Esophagus mucosa (tissue), 1 donor: Measurements from ENCODE around the gene PPP1R3C. TPM values are rescaled to one million over a fixed set of nuclear protein-coding genes. Genes with fewer than 3 reads are reported as not detected.

Source experiments
- ATAC-seq: fragments of 200-7000 bp; cut with Tn5 transposase; one replicate; pipeline ENCODE4 v1.9.1; 2020
- total RNA-seq: library from RNA; stranded (reverse); gene quantifications from one replicate; pipeline ENCODE4 v1.2.4, GENCODE V29; 2023
- donor health status: DM: yes; HTN: yes; CAD: no.

Gene PPP1R3C
- total RNA-seq, 1 donor from 2014 or later, result 91.9 TPM

- no peak for ATAC-seq
Observed at GRCh38 chr10:91629715-91630549, 2.9 kb downstream of the PPP1R3C start.

DNA sequence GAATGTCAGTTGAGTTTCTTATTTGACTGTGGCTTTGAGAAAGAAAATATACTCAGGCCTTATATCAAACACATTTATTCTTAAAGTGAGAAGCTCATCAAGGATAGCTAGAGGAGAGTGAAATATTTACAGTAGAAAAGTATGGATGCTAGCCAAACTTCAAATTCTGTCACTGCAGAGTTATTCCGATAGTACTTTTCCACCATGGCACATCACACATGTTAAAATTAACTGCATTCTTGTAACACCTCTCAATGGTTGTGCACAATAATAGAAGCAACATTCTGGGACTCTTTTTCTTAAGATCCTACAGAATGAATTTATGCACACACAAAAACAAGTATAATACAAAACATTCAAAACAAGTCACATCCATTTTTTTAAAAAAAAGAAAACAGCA is 4.5 kb downstream of the PPP1R3C start:
- ATAC-seq, result no peak

- no peak for ATAC-seq
Observed at GRCh38 chr10:91627344-91628102, 5.3 kb downstream of the PPP1R3C start.

DNA sequence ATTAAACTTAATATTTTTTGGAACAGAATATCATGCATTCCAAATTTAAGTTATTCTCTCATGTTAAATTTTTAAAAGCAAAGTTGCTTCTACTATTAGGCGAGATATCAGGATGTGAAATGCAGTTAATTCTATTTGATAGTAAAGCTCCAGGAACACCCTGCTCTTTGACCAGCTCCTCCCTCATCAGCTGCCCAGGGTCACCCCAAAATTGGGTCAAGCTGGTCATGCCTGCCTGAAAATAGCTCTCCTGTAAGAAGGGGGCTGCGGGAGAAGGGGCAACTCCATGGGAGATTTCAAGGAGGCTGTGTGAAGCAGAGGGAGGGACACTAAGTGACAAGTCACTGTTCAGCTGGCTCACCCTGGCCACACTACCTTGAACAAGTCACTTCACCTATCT is 5.9 kb downstream of the PPP1R3C start:
- peak; percentile 27 for ATAC-seq

DNA sequence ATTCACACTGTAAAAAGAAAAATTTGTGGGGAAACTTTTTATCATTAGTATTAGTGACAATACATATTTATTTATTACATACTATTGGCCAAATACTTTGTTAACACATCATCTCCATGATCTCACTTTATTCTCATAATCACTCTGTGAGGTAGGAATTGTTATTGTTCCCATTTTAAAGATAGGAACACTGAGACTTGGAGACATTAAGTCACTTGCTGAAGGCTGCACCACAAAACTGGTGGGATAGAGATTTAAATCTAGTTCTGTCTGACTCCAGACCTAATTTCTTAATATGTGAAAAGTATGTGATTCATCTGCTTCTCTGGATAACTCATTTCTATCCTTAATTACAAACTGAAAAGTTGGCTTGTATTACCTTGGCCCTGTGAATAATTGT is 8.2 kb downstream of the PPP1R3C start:
- no peak for ATAC-seq

- ATAC-seq, result no peak
Observed at GRCh38 chr10:91622601-91623000, 10.3 kb downstream of the PPP1R3C start.

- ATAC-seq, result no peak
Observed at GRCh38 chr10:91621483-91622113, 11.3 kb downstream of the PPP1R3C start.

GRCh38 chr10:91617072-91617609 is 15.7 kb downstream of the PPP1R3C start:
- no peak for ATAC-seq

GRCh38 chr10:91616137-91616536 is 16.7 kb downstream of the PPP1R3C start:
- ATAC-seq, result no peak

DNA sequence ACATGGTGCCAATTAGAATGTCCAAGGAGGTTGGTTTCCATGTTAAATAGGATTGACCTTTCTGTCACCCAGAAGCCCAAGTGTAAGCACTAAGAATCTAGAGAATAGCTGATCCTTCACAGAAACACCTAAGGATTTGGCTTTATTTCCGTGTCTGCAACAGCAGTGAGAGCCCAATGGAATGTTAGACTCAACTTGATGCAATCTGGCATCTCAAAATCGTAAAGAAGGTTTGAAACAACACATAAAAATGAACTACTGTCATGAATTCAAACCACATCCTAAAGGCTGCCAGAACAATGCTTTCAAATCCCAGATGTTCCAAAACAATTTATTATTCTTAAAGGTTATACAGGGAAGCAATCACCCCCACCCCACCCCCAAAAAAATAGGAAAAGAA is 18.6 kb downstream of the PPP1R3C start:
- no peak for ATAC-seq

GRCh38 chr10:91613411-91614187 is 19.3 kb downstream of the PPP1R3C start:
- ATAC-seq, result peak; percentile 81

- no peak for ATAC-seq
Observed at GRCh38 chr10:91610919-91611318, 22.0 kb downstream of the PPP1R3C start.

- ATAC-seq, result no peak
Observed at GRCh38 chr10:91610444-91610843, 22.4 kb downstream of the PPP1R3C start.

DNA sequence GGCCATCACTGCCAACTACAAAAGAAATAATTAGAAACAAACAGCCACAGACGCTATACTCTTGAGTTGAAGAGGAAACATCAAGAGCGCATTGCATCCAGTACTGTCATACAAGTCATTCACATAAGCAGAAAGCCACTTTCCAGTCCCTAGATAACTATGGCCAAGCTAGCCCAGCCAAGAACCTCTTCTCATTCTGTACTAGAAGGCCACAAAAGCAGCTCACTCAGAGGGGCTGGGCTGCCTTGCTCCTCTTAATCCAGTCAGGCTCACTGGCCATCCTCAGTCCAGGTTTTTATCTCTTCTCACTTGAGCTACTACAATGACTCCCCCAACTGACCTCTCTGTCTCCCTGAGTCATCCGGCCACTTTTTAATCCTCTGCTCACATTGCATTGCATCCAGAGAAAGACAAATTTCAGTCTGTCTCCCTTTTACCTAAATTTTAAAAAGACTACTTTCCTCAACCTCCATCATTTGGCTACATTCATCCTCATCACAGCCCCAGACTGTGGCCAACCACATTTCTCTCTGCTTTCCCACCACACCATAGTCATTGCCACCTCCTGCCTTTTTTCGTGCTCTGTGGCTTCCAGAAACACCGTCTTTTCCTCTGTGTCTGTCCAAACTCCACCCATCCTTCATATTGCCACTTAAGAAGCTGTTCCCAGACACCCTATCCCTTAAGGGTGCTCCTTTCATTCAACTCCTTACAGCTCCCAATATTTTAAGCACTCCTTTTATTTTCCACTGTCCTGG is 25.0 kb downstream of the PPP1R3C start:
- ATAC-seq, result no peak

GRCh38 chr10:91605968-91606367 is 26.9 kb downstream of the PPP1R3C start:
- ATAC-seq, result no peak

- peak; percentile 65 for ATAC-seq
Observed at GRCh38 chr10:91604553-91605534, 28.0 kb downstream of the PPP1R3C start.

- peak; percentile 82 for ATAC-seq
Observed at GRCh38 chr10:91603931-91604331, 28.9 kb downstream of the PPP1R3C start.

- ATAC-seq, result no peak
Observed at GRCh38 chr10:91602868-91603568, 29.9 kb downstream of the PPP1R3C start.

DNA sequence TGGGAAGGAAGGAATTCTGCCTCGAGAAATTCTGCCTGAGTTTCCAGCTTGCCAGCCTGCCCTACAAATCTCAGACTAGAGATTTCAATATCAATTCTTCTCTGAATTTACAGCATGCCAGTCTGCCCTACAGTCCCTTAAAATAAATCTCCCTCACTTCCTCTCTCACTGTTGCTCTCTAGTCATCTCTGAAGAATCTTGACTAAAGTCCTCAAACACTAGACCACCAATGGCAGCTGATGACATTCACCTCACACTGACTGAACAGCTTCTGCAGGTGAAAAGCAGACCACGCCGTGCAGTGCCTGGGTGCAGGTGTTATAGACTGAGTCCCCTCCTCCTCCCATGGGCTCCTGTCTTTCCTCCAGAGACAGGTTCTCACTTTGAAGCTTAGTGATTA is 30.4 kb downstream of the PPP1R3C start:
- ATAC-seq, result no peak

- no peak for ATAC-seq
Observed at GRCh38 chr10:91601212-91601611, 31.7 kb downstream of the PPP1R3C start.
